ENCODE results near the gene FBXL22.

Gene FBXL22

GRCh38 chr15:63601026-63601703, 4.0 kb downstream of the FBXL22 start (continued):
- TF ChIP-seq ZNF645 (tag by site-specific recombination; IDR thresholded peaks at IDR 0.05) (no peak), KLF7 (tag by site-specific recombination; IDR thresholded peaks at IDR 0.05; ENCODE audit: borderline replicate concordance) (no peak), PRDM1 (tag by site-specific recombination; IDR thresholded peaks at IDR 0.05) (no peak), BCL11B (tag by site-specific recombination; IDR thresholded peaks at IDR 0.05; ENCODE audit: low read depth) (no peak), ZBTB26 (tag by site-specific recombination; optimal IDR thresholded peaks at IDR 0.05) (peak; percentile 62), ZNF362 (tag by site-specific recombination; IDR thresholded peaks at IDR 0.05) (no peak), ZNF677 (tag by site-specific recombination; IDR thresholded peaks at IDR 0.05) (no peak), PATZ1 (tag by site-specific recombination; IDR thresholded peaks at IDR 0.05) (peak; percentile 82), ZNF146 (tag by site-specific recombination; IDR thresholded peaks at IDR 0.05) (no peak), ZSCAN4 (tag by site-specific recombination; IDR thresholded peaks at IDR 0.05) (no peak), ZNF544 (tag by site-specific recombination; IDR thresholded peaks at IDR 0.05) (no peak), BCL11A (tag by site-specific recombination; IDR thresholded peaks at IDR 0.05; ENCODE audit: low read depth) (no peak), ZNF639 (tag by site-specific recombination; IDR thresholded peaks at IDR 0.05) (no peak), ZNF18 (tag by site-specific recombination; IDR thresholded peaks at IDR 0.05) (no peak), ZNF114 (tag by site-specific recombination; IDR thresholded peaks at IDR 0.05) (no peak), ZNF660 (tag by site-specific recombination; IDR thresholded peaks at IDR 0.05) (0 out of 2 replicates have a peak, but pooled peaks have one; percentile 5), PBX3 (CRISPR knock-in tag; IDR thresholded peaks at IDR 0.05) (no peak), REST (tag by site-specific recombination; IDR thresholded peaks at IDR 0.05) (no peak), ELK4 (IDR thresholded peaks at IDR 0.05; ENCODE audit: borderline replicate concordance, low read depth, low read length) (no peak), SALL2 (tag by site-specific recombination; IDR thresholded peaks at IDR 0.05; ENCODE audit: borderline replicate concordance) (no peak), ZNF768 (tag by site-specific recombination; IDR thresholded peaks at IDR 0.05) (no peak), HOXC10 (CRISPR knock-in tag; IDR thresholded peaks at IDR 0.05) (no peak), ZNF571 (tag by site-specific recombination; IDR thresholded peaks at IDR 0.05) (no peak)
